Measurements from ENCODE around the gene NFASC.

The NFASC gene

GRCh38 chr1:204889681-204890383, 19.2 kb downstream of the NFASC start:
- H3F3A ChIP-seq (ENCODE audit: insufficient read depth) = no peaks in the 10 kb centered on the region
- no peak overlapping the region for H2AFZ ChIP-seq (ENCODE audit: low read depth, low read length, severe bottlenecking)
- TF ChIP-seq, protein P1, sequence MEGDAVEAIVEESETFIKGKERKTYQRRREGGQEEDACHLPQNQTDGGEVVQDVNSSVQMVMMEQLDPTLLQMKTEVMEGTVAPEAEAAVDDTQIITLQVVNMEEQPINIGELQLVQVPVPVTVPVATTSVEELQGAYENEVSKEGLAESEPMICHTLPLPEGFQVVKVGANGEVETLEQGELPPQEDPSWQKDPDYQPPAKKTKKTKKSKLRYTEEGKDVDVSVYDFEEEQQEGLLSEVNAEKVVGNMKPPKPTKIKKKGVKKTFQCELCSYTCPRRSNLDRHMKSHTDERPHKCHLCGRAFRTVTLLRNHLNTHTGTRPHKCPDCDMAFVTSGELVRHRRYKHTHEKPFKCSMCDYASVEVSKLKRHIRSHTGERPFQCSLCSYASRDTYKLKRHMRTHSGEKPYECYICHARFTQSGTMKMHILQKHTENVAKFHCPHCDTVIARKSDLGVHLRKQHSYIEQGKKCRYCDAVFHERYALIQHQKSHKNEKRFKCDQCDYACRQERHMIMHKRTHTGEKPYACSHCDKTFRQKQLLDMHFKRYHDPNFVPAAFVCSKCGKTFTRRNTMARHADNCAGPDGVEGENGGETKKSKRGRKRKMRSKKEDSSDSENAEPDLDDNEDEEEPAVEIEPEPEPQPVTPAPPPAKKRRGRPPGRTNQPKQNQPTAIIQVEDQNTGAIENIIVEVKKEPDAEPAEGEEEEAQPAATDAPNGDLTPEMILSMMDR (IDR thresholded peaks at IDR 0.05; ENCODE audit: insufficient read depth, low read length, poor library complexity, severe bottlenecking) = no peak
- no peak for TF ChIP-seq EZH2phosphoT487 (conservative IDR thresholded peaks at IDR 0.05; ENCODE audit: low read length)
- H3K9me3 ChIP-seq (ENCODE audit: insufficient read depth, low read length) = no peaks in the 10 kb centered on the region
- no peaks in the 10 kb centered on the region for H4K20me1 ChIP-seq (ENCODE audit: low read depth, low read length)
- H3K4me3 ChIP-seq (ENCODE audit: insufficient read depth, low read length, poor library complexity, severe bottlenecking) = no peak overlapping the region
- H3K27me3 ChIP-seq (ENCODE audit: low read length) = no peaks in the 10 kb centered on the region
- H3K79me2 ChIP-seq (ENCODE audit: insufficient read depth, low read length) = no peaks in the 10 kb centered on the region
- H3K9ac ChIP-seq (ENCODE audit: low read length) = no peak overlapping the region
- H3K27ac ChIP-seq (ENCODE audit: low read depth, low read length) = no peak overlapping the region
- H3K9me2 ChIP-seq (replicated peaks; ENCODE audit: insufficient read depth, low read length) = no peaks in the 10 kb centered on the region
- no peaks in the 10 kb centered on the region for H3K36me3 ChIP-seq (ENCODE audit: low read length)
- H3K4me2 ChIP-seq (ENCODE audit: low read depth, low read length, poor library complexity, severe bottlenecking) = no peak overlapping the region

DNA sequence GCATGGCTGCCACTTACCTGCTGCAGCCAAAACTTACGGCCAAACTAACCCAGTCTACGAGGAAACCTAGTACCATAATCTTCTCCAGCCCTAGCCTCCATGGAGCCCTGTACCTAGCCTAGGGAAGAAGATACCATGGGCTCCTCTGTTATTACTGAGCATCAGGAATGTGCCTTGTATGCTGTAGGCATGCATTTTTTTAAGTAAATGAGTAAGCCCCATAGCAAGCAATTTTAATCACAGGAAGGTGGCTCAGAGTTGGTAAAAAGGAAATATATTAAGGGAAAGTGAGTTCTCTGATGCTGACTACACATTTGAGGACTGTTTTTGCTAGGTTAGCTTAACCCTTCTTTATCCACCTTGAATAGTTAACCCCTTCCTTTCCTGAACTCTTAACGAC, 21.2 kb downstream of the NFASC start:
- no peak overlapping the region for H3K4me2 ChIP-seq (ENCODE audit: low read depth, low read length, poor library complexity, severe bottlenecking)
- H2AFZ ChIP-seq (ENCODE audit: low read depth, low read length, severe bottlenecking) = no peak overlapping the region
- no peaks in the 10 kb centered on the region for H3F3A ChIP-seq (ENCODE audit: insufficient read depth)
- no peaks in the 10 kb centered on the region for H3K79me2 ChIP-seq (ENCODE audit: insufficient read depth, low read length)
- no peaks in the 10 kb centered on the region for H3K36me3 ChIP-seq (ENCODE audit: low read length)
- H3K9ac ChIP-seq (ENCODE audit: low read length) = no peak overlapping the region
- H3K9me3 ChIP-seq (ENCODE audit: insufficient read depth, low read length) = no peaks in the 10 kb centered on the region
- no peaks in the 10 kb centered on the region for H3K27me3 ChIP-seq (ENCODE audit: low read length)
- TF ChIP-seq, protein P1 (IDR thresholded peaks at IDR 0.05; ENCODE audit: insufficient read depth, low read length, poor library complexity, severe bottlenecking) = no peak
- TF ChIP-seq EZH2phosphoT487 (conservative IDR thresholded peaks at IDR 0.05; ENCODE audit: low read length) = no peak
- no peaks in the 10 kb centered on the region for H3K9me2 ChIP-seq (replicated peaks; ENCODE audit: insufficient read depth, low read length)
- no peak overlapping the region for H3K4me3 ChIP-seq (ENCODE audit: insufficient read depth, low read length, poor library complexity, severe bottlenecking)
- no peaks in the 10 kb centered on the region for H4K20me1 ChIP-seq (ENCODE audit: low read depth, low read length)
- H3K27ac ChIP-seq (ENCODE audit: low read depth, low read length) = no peak overlapping the region

DNA sequence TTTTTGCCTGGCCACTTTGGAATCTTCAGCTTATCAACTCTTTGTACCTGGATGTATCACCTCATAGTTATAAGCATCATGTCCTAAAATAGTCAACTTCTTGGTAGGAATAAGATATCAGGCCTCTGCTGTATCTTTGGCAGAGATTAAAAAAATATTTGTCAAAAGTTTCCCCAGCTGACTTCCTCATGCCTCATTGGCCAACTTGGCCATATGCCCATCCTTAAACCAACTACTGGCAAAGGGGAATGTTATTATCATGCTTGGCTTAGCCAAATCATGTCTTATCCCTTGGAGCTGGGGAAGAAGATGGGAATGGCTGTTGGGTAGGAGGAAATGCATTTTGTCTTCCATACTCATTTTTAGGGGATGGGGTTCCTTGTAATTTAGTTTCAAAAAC, 23.4 kb downstream of the NFASC start:
- Histone ChIP-seq H3K27ac (ENCODE audit: low read depth, low read length) (no peak overlapping the region), H3K4me3 (ENCODE audit: insufficient read depth, low read length, poor library complexity, severe bottlenecking) (no peak overlapping the region), H3K9me2 (replicated peaks; ENCODE audit: insufficient read depth, low read length) (no peaks in the 10 kb centered on the region), H3K9me3 (ENCODE audit: insufficient read depth, low read length) (no peaks in the 10 kb centered on the region), H4K20me1 (ENCODE audit: low read depth, low read length) (no peaks in the 10 kb centered on the region), H3K36me3 (ENCODE audit: low read length) (no peaks in the 10 kb centered on the region), H3K79me2 (ENCODE audit: insufficient read depth, low read length) (no peaks in the 10 kb centered on the region), H2AFZ (ENCODE audit: low read depth, low read length, severe bottlenecking) (no peak overlapping the region), H3F3A (ENCODE audit: insufficient read depth) (no peaks in the 10 kb centered on the region), H3K9ac (ENCODE audit: low read length) (no peak overlapping the region), H3K4me2 (ENCODE audit: low read depth, low read length, poor library complexity, severe bottlenecking) (no peak overlapping the region), H3K27me3 (ENCODE audit: low read length) (no peaks in the 10 kb centered on the region)
- TF ChIP-seq EZH2phosphoT487 (conservative IDR thresholded peaks at IDR 0.05; ENCODE audit: low read length) = no peak
- TF ChIP-seq, protein P1 (IDR thresholded peaks at IDR 0.05; ENCODE audit: insufficient read depth, low read length, poor library complexity, severe bottlenecking) = no peak

All from SU-DHL-6 (cell line).